PC-3 (cell line): ENCODE data around the gene APOL1.
"Not testable (repeated sequence)": the region's sequence is repeated elsewhere in the genome, so short reads cannot be mapped to it uniquely, and the experiment has no call there.

Experiments
- EZH2phosphoT487 ChIP-seq: fragments of 300-600 bp; sonication (generic); IDR thresholded peaks from 2 replicates; pipeline ENCODE4 v1.6.1; 2018; ENCODE audit warnings: mild to moderate bottlenecking, antibody characterized with exemption, low read length, borderline replicate concordance
- TF ChIP-seq, protein P1 (sequence below): fragments of 300-600 bp; sonication (generic); conservative IDR thresholded peaks from 2 replicates; pipeline ENCODE4 v1.5.1; 2017; ENCODE audit warnings: antibody characterized with exemption, low read depth, mild to moderate bottlenecking, low read length

DNA sequence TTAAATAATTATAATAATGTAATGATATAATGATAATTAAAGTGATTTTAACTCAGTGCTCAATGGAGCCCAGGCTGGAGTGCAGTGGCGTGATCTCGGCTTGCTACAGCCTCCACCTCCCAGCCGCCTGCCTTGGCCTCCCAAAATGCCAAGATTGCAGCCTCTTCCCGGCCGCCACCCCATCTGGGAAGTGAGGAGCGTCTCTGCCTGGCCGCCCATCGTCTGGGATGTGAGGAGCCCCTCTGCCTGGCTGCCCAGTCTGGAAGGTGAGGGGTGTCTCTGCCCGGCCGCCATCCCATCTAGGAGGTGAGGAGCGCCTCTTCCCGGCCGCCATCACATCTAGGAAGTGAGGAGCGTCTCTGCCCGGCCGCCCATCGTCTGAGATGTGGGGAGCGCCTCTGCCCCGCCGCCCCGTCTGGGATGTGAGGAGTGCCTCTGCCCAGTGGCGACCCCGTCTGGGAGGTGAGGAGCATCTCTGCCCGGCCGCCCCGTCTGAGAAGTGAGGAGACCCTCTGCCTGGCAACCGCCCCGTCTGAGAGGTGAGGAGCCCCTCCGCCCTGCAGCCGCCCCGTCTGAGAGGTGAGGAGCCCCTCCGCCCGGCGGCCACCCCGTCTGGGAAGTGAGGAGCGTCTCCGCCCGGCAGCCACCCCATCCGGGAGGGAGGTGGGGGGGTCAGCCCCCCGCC, 37.6 kb downstream of the APOL1 start:
- TF ChIP-seq, protein P1, sequence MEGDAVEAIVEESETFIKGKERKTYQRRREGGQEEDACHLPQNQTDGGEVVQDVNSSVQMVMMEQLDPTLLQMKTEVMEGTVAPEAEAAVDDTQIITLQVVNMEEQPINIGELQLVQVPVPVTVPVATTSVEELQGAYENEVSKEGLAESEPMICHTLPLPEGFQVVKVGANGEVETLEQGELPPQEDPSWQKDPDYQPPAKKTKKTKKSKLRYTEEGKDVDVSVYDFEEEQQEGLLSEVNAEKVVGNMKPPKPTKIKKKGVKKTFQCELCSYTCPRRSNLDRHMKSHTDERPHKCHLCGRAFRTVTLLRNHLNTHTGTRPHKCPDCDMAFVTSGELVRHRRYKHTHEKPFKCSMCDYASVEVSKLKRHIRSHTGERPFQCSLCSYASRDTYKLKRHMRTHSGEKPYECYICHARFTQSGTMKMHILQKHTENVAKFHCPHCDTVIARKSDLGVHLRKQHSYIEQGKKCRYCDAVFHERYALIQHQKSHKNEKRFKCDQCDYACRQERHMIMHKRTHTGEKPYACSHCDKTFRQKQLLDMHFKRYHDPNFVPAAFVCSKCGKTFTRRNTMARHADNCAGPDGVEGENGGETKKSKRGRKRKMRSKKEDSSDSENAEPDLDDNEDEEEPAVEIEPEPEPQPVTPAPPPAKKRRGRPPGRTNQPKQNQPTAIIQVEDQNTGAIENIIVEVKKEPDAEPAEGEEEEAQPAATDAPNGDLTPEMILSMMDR, result not testable (repeated sequence)
- not testable (repeated sequence) for TF ChIP-seq EZH2phosphoT487
